IMR-90 (cell line): ENCODE measurements around the gene KDM4B.

Experiments used
- BHLHE40 ChIP-seq: fragments of 150-350 bp; IDR thresholded peaks from 2 replicates; pipeline ENCODE4 v1.6.1; 2016; ENCODE audit warnings: mild to moderate bottlenecking, low read depth, low read length
- CEBPB ChIP-seq: IDR thresholded peaks from 2 replicates; pipeline ENCODE4 v1.6.1; 2012; ENCODE audit warnings: low read depth, low read length, improper control_type of control experiment
- MAFK ChIP-seq: IDR thresholded peaks from 2 replicates; pipeline ENCODE4 v1.6.1; 2012; ENCODE audit warnings: low read depth, low read length, improper control_type of control experiment
- MXI1 ChIP-seq: IDR thresholded peaks from 2 replicates; pipeline ENCODE4 v1.6.1; 2012; ENCODE audit warnings: low read depth, mild to moderate bottlenecking, low read length, moderate library complexity, borderline replicate concordance
- NFE2L2 ChIP-seq: fragments of 150-350 bp; IDR thresholded peaks from 2 replicates; pipeline ENCODE4 v1.6.1; 2016; ENCODE audit warnings: low read depth, mild to moderate bottlenecking, low read length
- POLR2A ChIP-seq: IDR thresholded peaks from 2 replicates; pipeline ENCODE4 v1.6.1; 2012; ENCODE audit warnings: mild to moderate bottlenecking, low read depth, low read length
- RAD21 ChIP-seq: IDR thresholded peaks from 2 replicates; pipeline ENCODE4 v1.6.1; 2012; ENCODE audit warnings: low read length, improper control_type of control experiment
- RCOR1 ChIP-seq: IDR thresholded peaks from 2 replicates; pipeline ENCODE4 v1.6.1; 2012; ENCODE audit warnings: mild to moderate bottlenecking, low read length, improper control_type of control experiment; ENCODE audit not compliant: insufficient replicate concordance
- RFX5 ChIP-seq: IDR thresholded peaks from 2 replicates; pipeline ENCODE4 v1.8.0; 2012; ENCODE audit warnings: low read depth, mild to moderate bottlenecking, low read length, moderate library complexity
- TF ChIP-seq, protein P1 (sequence below): conservative IDR thresholded peaks from 2 replicates; pipeline ENCODE4 v1.5.1; 2012; ENCODE audit warnings: mild to moderate bottlenecking, low read depth, low read length, improper control_type of control experiment
- TF ChIP-seq, protein P2 (sequence below): fragments of 150-350 bp; IDR thresholded peaks from 2 replicates; pipeline ENCODE4 v1.6.1; 2017; ENCODE audit warnings: mild to moderate bottlenecking, antibody characterized with exemption, low read length, low read depth

- no peak for TF ChIP-seq POLR2A
- TF ChIP-seq RFX5: no peak
- TF ChIP-seq, protein P1, sequence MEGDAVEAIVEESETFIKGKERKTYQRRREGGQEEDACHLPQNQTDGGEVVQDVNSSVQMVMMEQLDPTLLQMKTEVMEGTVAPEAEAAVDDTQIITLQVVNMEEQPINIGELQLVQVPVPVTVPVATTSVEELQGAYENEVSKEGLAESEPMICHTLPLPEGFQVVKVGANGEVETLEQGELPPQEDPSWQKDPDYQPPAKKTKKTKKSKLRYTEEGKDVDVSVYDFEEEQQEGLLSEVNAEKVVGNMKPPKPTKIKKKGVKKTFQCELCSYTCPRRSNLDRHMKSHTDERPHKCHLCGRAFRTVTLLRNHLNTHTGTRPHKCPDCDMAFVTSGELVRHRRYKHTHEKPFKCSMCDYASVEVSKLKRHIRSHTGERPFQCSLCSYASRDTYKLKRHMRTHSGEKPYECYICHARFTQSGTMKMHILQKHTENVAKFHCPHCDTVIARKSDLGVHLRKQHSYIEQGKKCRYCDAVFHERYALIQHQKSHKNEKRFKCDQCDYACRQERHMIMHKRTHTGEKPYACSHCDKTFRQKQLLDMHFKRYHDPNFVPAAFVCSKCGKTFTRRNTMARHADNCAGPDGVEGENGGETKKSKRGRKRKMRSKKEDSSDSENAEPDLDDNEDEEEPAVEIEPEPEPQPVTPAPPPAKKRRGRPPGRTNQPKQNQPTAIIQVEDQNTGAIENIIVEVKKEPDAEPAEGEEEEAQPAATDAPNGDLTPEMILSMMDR: no peak
- TF ChIP-seq MXI1: no peak
- TF ChIP-seq, protein P2, sequence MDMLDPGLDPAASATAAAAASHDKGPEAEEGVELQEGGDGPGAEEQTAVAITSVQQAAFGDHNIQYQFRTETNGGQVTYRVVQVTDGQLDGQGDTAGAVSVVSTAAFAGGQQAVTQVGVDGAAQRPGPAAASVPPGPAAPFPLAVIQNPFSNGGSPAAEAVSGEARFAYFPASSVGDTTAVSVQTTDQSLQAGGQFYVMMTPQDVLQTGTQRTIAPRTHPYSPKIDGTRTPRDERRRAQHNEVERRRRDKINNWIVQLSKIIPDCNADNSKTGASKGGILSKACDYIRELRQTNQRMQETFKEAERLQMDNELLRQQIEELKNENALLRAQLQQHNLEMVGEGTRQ: no peak
- no peak for TF ChIP-seq NFE2L2
- no peak for TF ChIP-seq BHLHE40
- TF ChIP-seq CEBPB: no peak
- no peak for TF ChIP-seq RAD21
- no peak for TF ChIP-seq MAFK
- TF ChIP-seq RCOR1: no peak
Measured at GRCh38 chr19:5103061-5103701, 134.3 kb downstream of the KDM4B start.
